ENCODE measurements around the gene ARPC5. TPM values are rescaled to one million over a fixed set of nuclear protein-coding genes. Genes with fewer than 3 reads are reported as not detected.

Gene ARPC5
- total RNA-seq, 3 donors from 2014 or later: 101 to 158 (median 123) TPM

- Histone ChIP-seq H3K4me1 (ENCODE audit: low read depth) (no peaks in the 10 kb centered on the region), H3K9me3 (no peaks in the 10 kb centered on the region), H3K36me3 (ENCODE audit: low read depth) (no peaks in the 10 kb centered on the region), H3K4me3 (no peak overlapping the region)
- no peak for TF ChIP-seq CTCF (IDR thresholded peaks at IDR 0.05)
- ATAC-seq (peak; percentile 50), DNase-seq (peak in 1 of 3 donors; percentile 17)
- intact Hi-C loops (cut with DNase I, micrococcal nuclease): no loop called here
Observed at GRCh38 chr1:183580281-183580682, 55.3 kb downstream of the ARPC5 start.

GRCh38 chr1:183578856-183579255, 56.7 kb downstream of the ARPC5 start:
- no peak for TF ChIP-seq CTCF (IDR thresholded peaks at IDR 0.05)
- DNase-seq: no peak
- Histone ChIP-seq H3K4me3 (no peak overlapping the region), H3K36me3 (ENCODE audit: low read depth) (no peaks in the 10 kb centered on the region), H3K9me3 (no peaks in the 10 kb centered on the region), H3K4me1 (ENCODE audit: low read depth) (no peaks in the 10 kb centered on the region)
- intact Hi-C loops (cut with DNase I, micrococcal nuclease): no loop called here
- ATAC-seq: no peak

- Histone ChIP-seq H3K4me3 (no peak overlapping the region), H3K36me3 (ENCODE audit: low read depth) (no peaks in the 10 kb centered on the region), H3K9me3 (no peaks in the 10 kb centered on the region), H3K4me1 (ENCODE audit: low read depth) (no peaks in the 10 kb centered on the region)
- intact Hi-C loops (cut with DNase I, micrococcal nuclease): no loop called here
- TF ChIP-seq CTCF (IDR thresholded peaks at IDR 0.05): no peak
- no peak for DNase-seq
- ATAC-seq: no peak
Observed at GRCh38 chr1:183577897-183578465, 57.6 kb downstream of the ARPC5 start.

DNA sequence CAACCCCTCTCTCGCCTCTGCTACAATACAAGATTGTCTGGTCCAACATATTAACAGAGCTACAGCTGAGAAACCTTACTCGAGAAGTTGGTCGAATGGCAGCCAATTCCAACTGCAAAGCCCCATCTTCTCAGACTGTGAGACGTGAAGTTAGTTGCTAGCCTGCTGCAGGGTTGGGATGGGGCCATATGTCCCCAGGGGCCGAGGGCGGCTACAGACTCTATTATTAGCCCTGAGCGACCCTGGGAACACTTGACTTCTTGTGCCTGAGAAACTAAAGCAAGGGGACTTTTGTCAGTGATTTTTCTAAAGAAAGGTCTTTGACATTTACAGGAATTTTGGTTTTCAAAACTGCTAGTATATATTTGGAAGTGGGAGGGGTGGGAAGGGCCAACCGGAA, 59.0 kb downstream of the ARPC5 start:
- no peaks in the 10 kb centered on the region for H3K36me3 ChIP-seq (ENCODE audit: low read depth)
- H3K4me3 ChIP-seq: no peak overlapping the region
- H3K4me1 ChIP-seq (ENCODE audit: low read depth): no peaks in the 10 kb centered on the region
- intact Hi-C loops (cut with DNase I, micrococcal nuclease): no loop called here
- DNase-seq: no peak
- no peak for TF ChIP-seq CTCF (IDR thresholded peaks at IDR 0.05)
- ATAC-seq: no peak
- no peaks in the 10 kb centered on the region for H3K9me3 ChIP-seq

- no peaks in the 10 kb centered on the region for H3K9me3 ChIP-seq
- TF ChIP-seq CTCF (IDR thresholded peaks at IDR 0.05): no peak
- H3K36me3 ChIP-seq (ENCODE audit: low read depth): no peaks in the 10 kb centered on the region
- intact Hi-C loops (cut with DNase I, micrococcal nuclease): no loop called here
- DNase-seq (no peak), ATAC-seq (no peak)
- H3K4me3 ChIP-seq: no peak overlapping the region
- no peaks in the 10 kb centered on the region for H3K4me1 ChIP-seq (ENCODE audit: low read depth)
Observed at GRCh38 chr1:183575606-183576005, 60.0 kb downstream of the ARPC5 start.

GRCh38 chr1:183572721-183573120, 62.9 kb downstream of the ARPC5 start:
- Histone ChIP-seq H3K4me1 (ENCODE audit: low read depth) (no peaks in the 10 kb centered on the region), H3K4me3 (no peak overlapping the region), H3K36me3 (ENCODE audit: low read depth) (no peaks in the 10 kb centered on the region), H3K9me3 (no peaks in the 10 kb centered on the region)
- DNase-seq (no peak), ATAC-seq (no peak)
- TF ChIP-seq CTCF (IDR thresholded peaks at IDR 0.05): no peak
- intact Hi-C loops (cut with DNase I, micrococcal nuclease): no loop called here
